LNCAP (cell line): ENCODE results near the gene ZNF566.

Source experiments
- CTCF ChIP-seq: fragments of 450-650 bp; IDR thresholded peaks from 2 replicates; pipeline ENCODE4 v1.5.1; 2017; ENCODE audit warnings: mild to moderate bottlenecking

ZNF566 gene

GRCh38 chr19:36404498-36404897 lies 84.9 kb downstream of the ZNF566 start:
- no peak for TF ChIP-seq CTCF

GRCh38 chr19:36401475-36401874 lies 87.9 kb downstream of the ZNF566 start:
- TF ChIP-seq CTCF, result no peak

DNA sequence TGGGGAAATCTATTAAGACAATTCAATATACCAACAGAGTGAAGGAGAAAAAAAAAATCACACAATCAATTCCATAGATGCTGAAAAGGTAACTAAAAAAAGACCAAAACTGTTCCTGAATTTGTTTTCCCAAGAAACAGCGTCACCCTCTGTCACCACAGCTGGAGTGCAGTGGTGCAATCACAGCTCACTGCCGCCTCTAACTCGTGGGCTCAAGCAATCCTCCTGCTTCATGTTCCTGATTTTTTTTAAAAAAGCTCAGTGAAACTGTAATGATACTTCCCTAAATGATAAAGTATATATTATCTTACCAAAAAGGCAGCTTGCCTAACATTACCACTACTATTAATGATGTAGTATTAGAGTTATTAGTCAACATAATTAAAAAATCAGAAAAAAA lies 90.8 kb downstream of the ZNF566 start:
- no peak for TF ChIP-seq CTCF
